Caco-2 (cell line): ENCODE data around the gene FNBP1. TPM values are rescaled to one million over a fixed set of nuclear protein-coding genes. Genes with fewer than 3 reads are reported as not detected.

Experiments
- BruUV-seq: library from RNA; stranded (reverse); fragments of 400-500 nt; replicated peaks from 2 replicates; lab custom pipeline; 2021; lab: Mats Ljungman, UMichigan
- CTCF ChIA-PET: fragments of 300-600 bp; sonication (Branson Sonifier 250); formaldehyde crosslinking; loops from one replicate; lab custom pipeline; 2022; ENCODE audit warnings: antibody characterized with exemption; lab: Charles Lee
- POLR2A ChIA-PET: fragments of 300-600 bp; sonication (Branson Sonifier 250); formaldehyde crosslinking; loops from one replicate; lab custom pipeline; 2022; ENCODE audit warnings: antibody characterized with exemption; lab: Charles Lee
- DNase-seq, 2 experiments: peaks; one replicate each; pipeline versions ENCODE4 v3.0.0 to v3.0.0-alpha.2; 2020 to 2022
- H3K27me3 ChIP-seq: replicated peaks from 2 replicates; pipeline ENCODE4 v1.6.0; 2011; ENCODE audit warnings: low read length; ENCODE audit not compliant: control insufficient read depth, insufficient read depth
- H3K36me3 ChIP-seq: 2 replicates; pipeline ENCODE4 v1.5.1; 2011; ENCODE audit warnings: low read length; ENCODE audit not compliant: control insufficient read depth, insufficient read depth
- H3K4me1 ChIP-seq: fragments of 250-450 bp; sonication (Bioruptor Pico); 2 replicates; pipeline ENCODE4 v1.5.1; 2020; ENCODE audit warnings: mild to moderate bottlenecking
- H3K4me3 ChIP-seq: 2 replicates; pipeline ENCODE4 v1.5.1; 2011; ENCODE audit warnings: low read depth, mild to moderate bottlenecking, control low read depth, low read length
- H3K9me3 ChIP-seq: fragments of 250-450 bp; sonication (Bioruptor Pico); 2 replicates; pipeline ENCODE4 v1.5.1; 2020; ENCODE audit warnings: mild to moderate bottlenecking, moderate library complexity
- H3K27ac Mint-ChIP-seq: one replicate; pipeline ENCODE4 v1.8.0; 2022; ENCODE audit warnings: mixed read lengths; ENCODE audit not compliant: unreplicated experiment
- H3K27me3 Mint-ChIP-seq: one replicate; pipeline ENCODE4 v1.8.0; 2022; ENCODE audit warnings: mixed read lengths; ENCODE audit not compliant: insufficient read depth, unreplicated experiment
- H3K36me3 Mint-ChIP-seq: one replicate; pipeline ENCODE4 v1.8.0; 2022; ENCODE audit warnings: mild to moderate bottlenecking, mixed read lengths; ENCODE audit not compliant: insufficient read depth, unreplicated experiment
- H3K4me1 Mint-ChIP-seq: one replicate; pipeline ENCODE4 v1.8.0; 2022; ENCODE audit warnings: low read depth, mixed read lengths; ENCODE audit not compliant: unreplicated experiment
- H3K4me3 Mint-ChIP-seq: one replicate; pipeline ENCODE4 v1.8.0; 2022; ENCODE audit warnings: mild to moderate bottlenecking, moderate library complexity, mixed read lengths; ENCODE audit not compliant: unreplicated experiment
- H3K9me3 Mint-ChIP-seq: one replicate; pipeline ENCODE4 v1.8.0; 2022; ENCODE audit warnings: mixed read lengths; ENCODE audit not compliant: unreplicated experiment
- CTCF ChIP-seq, 2 experiments: fragments of 200-600 bp in 1 of 2; IDR thresholded peaks; 1 replicate in 1 of 2; 2 replicates in 1 of 2; pipeline versions ENCODE4 v1.5.1 to v1.8.0; 2011 to 2022; ENCODE audit warnings: antibody characterized with exemption in 1 of 2, control low read depth in 1 of 2, inconsistent platforms in 1 of 2, low read depth in 1 of 2, low read length in 1 of 2, mild to moderate bottlenecking in 1 of 2, moderate library complexity in 1 of 2; ENCODE audit not compliant: insufficient read depth in 1 of 2, severe bottlenecking in 1 of 2, unreplicated experiment in 1 of 2
- intact Hi-C: fragments of 100-400 bp; cut with micrococcal nuclease; formaldehyde crosslinking; loops from one replicate; pipeline ENCODE4 v1.10.0; 2022; ENCODE audit not compliant: unreplicated experiment
- total RNA-seq: library from RNA; stranded (reverse); gene quantifications from 2 replicates; pipeline ENCODE4 v1.2.3, GENCODE V29; 2022

Gene FNBP1
- total RNA-seq, 1 experiment from 2014 or later = 33.2 TPM

- no peaks in the 10 kb centered on the region for H3K27me3 ChIP-seq
- Mint-ChIP-seq H3K36me3 (peaks cover 14% of the 10 kb centered on the region), H3K9me3 (no peaks in the 10 kb centered on the region), H3K4me1 (peaks cover 8% of the 10 kb centered on the region), H3K27me3 (no peaks in the 10 kb centered on the region), H3K4me3 (no peak overlapping the region), H3K27ac (no peak overlapping the region)
- no peaks in the 10 kb centered on the region; the same call in 1 of the 2 replicates for H3K36me3 ChIP-seq
- CTCF ChIA-PET = no interaction called here
- H3K4me3 ChIP-seq = no peak overlapping the region
- DNase-seq = no peak
- no peak for TF ChIP-seq CTCF (IDR thresholded peaks at IDR 0.05; ENCODE audit: insufficient read depth in 1 of 2, low read depth in 1 of 2, low read length in 1 of 2, severe bottlenecking in 1 of 2, unreplicated experiment in 1 of 2)
- intact Hi-C loops = no loop called here
- no peaks in the 10 kb centered on the region for H3K9me3 ChIP-seq
- H3K4me1 ChIP-seq = no peaks in the 10 kb centered on the region
- POLR2A ChIA-PET = no interaction called here
- BruUV-seq = no TSS peak
These were observed 113.4 kb downstream of the FNBP1 start for GRCh38 chr9:129929496-129930125.

GRCh38 chr9:129923589-129923988 is 119.4 kb downstream of the FNBP1 start:
- ChIA-PET CTCF (no interaction called here), POLR2A (no interaction called here)
- H3K4me1 ChIP-seq = no peaks in the 10 kb centered on the region
- H3K27ac Mint-ChIP-seq = no peak overlapping the region
- peaks cover 34% of the 10 kb centered on the region for H3K36me3 Mint-ChIP-seq
- no peaks in the 10 kb centered on the region for H3K27me3 ChIP-seq
- no peaks in the 10 kb centered on the region for H3K9me3 Mint-ChIP-seq
- no peak for DNase-seq
- no peaks in the 10 kb centered on the region for H3K9me3 ChIP-seq
- intact Hi-C loops = no loop called here
- H3K4me3 Mint-ChIP-seq = no peak overlapping the region
- no TSS peak for BruUV-seq
- H3K36me3 ChIP-seq = no peaks in the 10 kb centered on the region; the same call in 1 of the 2 replicates
- no peak for TF ChIP-seq CTCF (IDR thresholded peaks at IDR 0.05; ENCODE audit: insufficient read depth in 1 of 2, low read depth in 1 of 2, low read length in 1 of 2, severe bottlenecking in 1 of 2, unreplicated experiment in 1 of 2)
- H3K4me3 ChIP-seq = no peak overlapping the region
- H3K27me3 Mint-ChIP-seq = no peaks in the 10 kb centered on the region
- H3K4me1 Mint-ChIP-seq = no peaks in the 10 kb centered on the region

- no peak overlapping the region for H3K27ac Mint-ChIP-seq
These were observed 121.1 kb downstream of the FNBP1 start for GRCh38 chr9:129921905-129922304.

More at GRCh38 chr9:129921905-129922304, 121.1 kb downstream of the FNBP1 start:
- Mint-ChIP-seq H3K36me3 (peaks cover 31% of the 10 kb centered on the region), H3K9me3 (no peaks in the 10 kb centered on the region), H3K27me3 (no peaks in the 10 kb centered on the region), H3K4me1 (no peaks in the 10 kb centered on the region), H3K4me3 (no peak overlapping the region)
- Histone ChIP-seq H3K4me3 (no peak overlapping the region), H3K36me3 (no peaks in the 10 kb centered on the region; the same call in 1 of the 2 replicates), H3K27me3 (no peaks in the 10 kb centered on the region), H3K9me3 (no peaks in the 10 kb centered on the region), H3K4me1 (no peaks in the 10 kb centered on the region)
- BruUV-seq = TSS peak; percentile 10
- DNase-seq = no peak
- CTCF ChIA-PET = no interaction called here
- no peak for TF ChIP-seq CTCF (IDR thresholded peaks at IDR 0.05; ENCODE audit: insufficient read depth in 1 of 2, low read depth in 1 of 2, low read length in 1 of 2, severe bottlenecking in 1 of 2, unreplicated experiment in 1 of 2)
- intact Hi-C loops = no loop called here
- POLR2A ChIA-PET = no interaction called here
